HepG2 (cell line): ENCODE results near the gene ABCC3. TPM values are rescaled to one million over a fixed set of nuclear protein-coding genes. Genes with fewer than 3 reads are reported as not detected.

Source experiments
- AGO2 ChIP-seq: fragments of 200-400 bp; formaldehyde crosslinking; optimal IDR thresholded peaks from 2 replicates; pipeline ENCODE3; 2017; ENCODE audit warnings: mild to moderate bottlenecking, low read depth, low read length, moderate library complexity
- ATF7-NPFF ChIP-seq: sonication (generic); formaldehyde crosslinking; IDR thresholded peaks from 2 replicates; pipeline ENCODE4 v1.8.1; 2023; ENCODE audit warnings: mild to moderate bottlenecking, low read depth, missing genetic modification reagents, moderate library complexity
- CENPT ChIP-seq: sonication (generic); formaldehyde crosslinking; IDR thresholded peaks from 2 replicates; pipeline ENCODE4 v1.8.0; 2022; ENCODE audit warnings: low read depth, mild to moderate bottlenecking, moderate library complexity, missing genetic modification reagents
- FOXK2 ChIP-seq: fragments of 450-650 bp; IDR thresholded peaks from 2 replicates; pipeline ENCODE4 v1.6.1; 2016
- HOXA3 ChIP-seq: sonication (generic); formaldehyde crosslinking; IDR thresholded peaks from 2 replicates; pipeline ENCODE4 v1.5.0; 2020; ENCODE audit warnings: missing genetic modification reagents
- MIER3 ChIP-seq: IDR thresholded peaks from 2 replicates; pipeline ENCODE4 v1.6.1; 2016; ENCODE audit warnings: missing compliant biosample characterization, borderline replicate concordance
- NCOA2 ChIP-seq: sonication (generic); formaldehyde crosslinking; IDR thresholded peaks from 2 replicates; pipeline ENCODE4 v1.8.0; 2022; ENCODE audit warnings: inconsistent platforms
- NR2C2 ChIP-seq: sonication (generic); formaldehyde crosslinking; IDR thresholded peaks from 2 replicates; pipeline ENCODE4 v1.4.0; 2020; ENCODE audit warnings: missing genetic modification reagents, mild to moderate bottlenecking, moderate library complexity, borderline replicate concordance
- PITX1 ChIP-seq: sonication (generic); formaldehyde crosslinking; IDR thresholded peaks from 2 replicates; pipeline ENCODE4 v1.5.1; 2020; ENCODE audit warnings: mild to moderate bottlenecking, missing genetic modification reagents
- PRPF4 ChIP-seq: fragments of 200-400 bp; formaldehyde crosslinking; IDR thresholded peaks from 2 replicates; pipeline ENCODE4 v1.6.1; 2016; ENCODE audit warnings: low read length, low read depth; ENCODE audit not compliant: poor library complexity, severe bottlenecking
- REPIN1 ChIP-seq: sonication (generic); formaldehyde crosslinking; IDR thresholded peaks from 2 replicates; pipeline ENCODE4 v1.8.0; 2022; ENCODE audit warnings: missing genetic modification reagents, low read depth, mild to moderate bottlenecking, borderline replicate concordance
- SNAPC2 ChIP-seq: sonication (generic); formaldehyde crosslinking; IDR thresholded peaks from 2 replicates; pipeline ENCODE4 v1.8.1; 2022; ENCODE audit warnings: mild to moderate bottlenecking, missing genetic modification reagents
- YEATS4 ChIP-seq: sonication (generic); formaldehyde crosslinking; IDR thresholded peaks from 2 replicates; pipeline ENCODE4 v1.4.0; 2020; ENCODE audit warnings: missing genetic modification reagents, borderline replicate concordance
- ZBTB20 ChIP-seq: sonication (generic); formaldehyde crosslinking; IDR thresholded peaks from 2 replicates; pipeline ENCODE4 v1.8.1; 2023; ENCODE audit warnings: missing genetic modification reagents, low read depth, mild to moderate bottlenecking, borderline replicate concordance
- ZNF205 ChIP-seq: IDR thresholded peaks from 2 replicates; pipeline ENCODE4 v1.6.1; 2018; ENCODE audit warnings: missing biosample characterization, missing genetic modification reagents
- ZNF382 ChIP-seq: sonication (generic); formaldehyde crosslinking; IDR thresholded peaks from 2 replicates; pipeline ENCODE4 v1.5.0; 2020; ENCODE audit warnings: missing genetic modification reagents, mild to moderate bottlenecking, borderline replicate concordance
- ZNF563 ChIP-seq: sonication (generic); formaldehyde crosslinking; IDR thresholded peaks from 2 replicates; pipeline ENCODE4 v1.8.0; 2022; ENCODE audit warnings: mild to moderate bottlenecking, moderate library complexity, missing genetic modification reagents
- ZNF672 ChIP-seq: sonication (generic); formaldehyde crosslinking; IDR thresholded peaks from 2 replicates; pipeline ENCODE4 v1.8.1; 2022; ENCODE audit warnings: missing genetic modification reagents
- polyA plus RNA-seq, 8 experiments: library from polyadenylated mRNA; depleted of rRNA in 3 of 8; stranded (reverse) in 7 of 8; unstranded in 1 of 8; fragments of >200 nt; fragmentation: Illumina TruSeq in 4 of 8; extraction: Trizol in 4 of 8; gene quantifications; 2 replicates each; pipeline versions ENCODE4 v1.2.1 to v1.2.3, GENCODE V29; 2011 to 2016; ENCODE audit warnings: low read depth in 4 of 8, missing spikeins in 1 of 8, mixed read lengths in 1 of 8; ENCODE audit not compliant: insufficient read depth in 1 of 8
- total RNA-seq, 5 experiments: library from RNA; depleted of rRNA; stranded (reverse); fragments of >200 nt; fragmentation: Illumina TruSeq; extraction: Trizol; gene quantifications; 2 replicates each; pipeline ENCODE4 v1.2.3, GENCODE V29; 2016; ENCODE audit warnings: low read depth in 1 of 5
- TF ChIP-seq, protein P1 (sequence below), 2 experiments: fragments of 450-650 bp in 1 of 2; sonication (generic) in 1 of 2; formaldehyde crosslinking in 1 of 2; IDR thresholded peaks; 2 replicates each; pipeline versions ENCODE4 v1.6.1 to v1.8.0; 2016 to 2022; ENCODE audit warnings: antibody characterized with exemption in 1 of 2, mild to moderate bottlenecking in 1 of 2, missing genetic modification reagents in 1 of 2
- TF ChIP-seq, protein P2 (sequence below): sonication (generic); formaldehyde crosslinking; conservative IDR thresholded peaks from 2 replicates; pipeline ENCODE4 v1.4.0; 2020; ENCODE audit warnings: missing genetic modification reagents

ABCC3 gene
- total and polyA plus RNA-seq, 2 of the 13 experiments (the other 11 are each of a cell fraction or from before 2014, with no cell fraction given): 25.2 to 50.7 TPM

DNA sequence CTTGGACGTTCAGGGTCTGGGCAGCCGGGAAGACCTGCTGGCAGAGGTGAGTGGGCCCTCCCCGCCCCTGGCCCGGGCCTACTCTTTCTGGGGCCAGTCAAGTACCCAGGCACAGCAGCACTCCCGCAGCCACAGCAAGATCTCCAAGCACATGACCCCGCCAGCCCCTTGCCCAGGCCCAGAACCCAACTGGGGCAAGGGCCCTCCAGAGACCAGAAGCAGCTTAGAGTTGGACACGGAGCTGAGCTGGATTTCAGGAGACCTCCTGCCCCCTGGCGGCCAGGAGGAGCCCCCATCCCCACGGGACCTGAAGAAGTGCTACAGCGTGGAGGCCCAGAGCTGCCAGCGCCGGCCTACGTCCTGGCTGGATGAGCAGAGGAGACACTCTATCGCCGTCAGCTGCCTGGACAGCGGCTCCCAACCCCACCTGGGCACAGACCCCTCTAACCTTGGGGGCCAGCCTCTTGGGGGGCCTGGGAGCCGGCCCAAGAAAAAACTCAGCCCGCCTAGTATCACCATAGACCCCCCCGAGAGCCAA is 8.6 kb upstream of the ABCC3 start (continued):
- TF ChIP-seq PRPF4 (no peak), AGO2 (no peak), HOXA3 (peak; percentile 51; the same call in 1 of the 2 replicates), ZBTB20 (CRISPR knock-in tag) (no peak), ZNF382 (CRISPR knock-in tag) (no peak), CENPT (CRISPR knock-in tag) (no peak), SNAPC2 (CRISPR knock-in tag) (no peak), ZNF563 (no peak), FOXK2 (no peak), NCOA2 (CRISPR knock-in tag) (no peak; the same call in 1 of the 2 replicates), NR2C2 (no peak), YEATS4 (peak; percentile 78), PITX1 (peak; percentile 78), ATF7-NPFF (CRISPR knock-in tag) (peak; percentile 65; the same call in 1 of the 2 replicates), MIER3 (CRISPR knock-in tag) (peak; percentile 35; the same call in 1 of the 2 replicates), REPIN1 (peak; percentile 79; the same call in 1 of the 2 replicates), ZNF205 (0 out of 2 replicates have a peak, but pooled peaks have one; percentile 44), ZNF672 (CRISPR knock-in tag) (no peak)
- TF ChIP-seq, protein P1, sequence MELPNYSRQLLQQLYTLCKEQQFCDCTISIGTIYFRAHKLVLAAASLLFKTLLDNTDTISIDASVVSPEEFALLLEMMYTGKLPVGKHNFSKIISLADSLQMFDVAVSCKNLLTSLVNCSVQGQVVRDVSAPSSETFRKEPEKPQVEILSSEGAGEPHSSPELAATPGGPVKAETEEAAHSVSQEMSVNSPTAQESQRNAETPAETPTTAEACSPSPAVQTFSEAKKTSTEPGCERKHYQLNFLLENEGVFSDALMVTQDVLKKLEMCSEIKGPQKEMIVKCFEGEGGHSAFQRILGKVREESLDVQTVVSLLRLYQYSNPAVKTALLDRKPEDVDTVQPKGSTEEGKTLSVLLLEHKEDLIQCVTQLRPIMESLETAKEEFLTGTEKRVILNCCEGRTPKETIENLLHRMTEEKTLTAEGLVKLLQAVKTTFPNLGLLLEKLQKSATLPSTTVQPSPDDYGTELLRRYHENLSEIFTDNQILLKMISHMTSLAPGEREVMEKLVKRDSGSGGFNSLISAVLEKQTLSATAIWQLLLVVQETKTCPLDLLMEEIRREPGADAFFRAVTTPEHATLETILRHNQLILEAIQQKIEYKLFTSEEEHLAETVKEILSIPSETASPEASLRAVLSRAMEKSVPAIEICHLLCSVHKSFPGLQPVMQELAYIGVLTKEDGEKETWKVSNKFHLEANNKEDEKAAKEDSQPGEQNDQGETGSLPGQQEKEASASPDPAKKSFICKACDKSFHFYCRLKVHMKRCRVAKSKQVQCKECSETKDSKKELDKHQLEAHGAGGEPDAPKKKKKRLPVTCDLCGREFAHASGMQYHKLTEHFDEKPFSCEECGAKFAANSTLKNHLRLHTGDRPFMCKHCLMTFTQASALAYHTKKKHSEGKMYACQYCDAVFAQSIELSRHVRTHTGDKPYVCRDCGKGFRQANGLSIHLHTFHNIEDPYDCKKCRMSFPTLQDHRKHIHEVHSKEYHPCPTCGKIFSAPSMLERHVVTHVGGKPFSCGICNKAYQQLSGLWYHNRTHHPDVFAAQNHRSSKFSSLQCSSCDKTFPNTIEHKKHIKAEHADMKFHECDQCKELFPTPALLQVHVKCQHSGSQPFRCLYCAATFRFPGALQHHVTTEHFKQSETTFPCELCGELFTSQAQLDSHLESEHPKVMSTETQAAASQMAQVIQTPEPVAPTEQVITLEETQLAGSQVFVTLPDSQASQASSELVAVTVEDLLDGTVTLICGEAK (IDR thresholded peaks at IDR 0.05): no peak
- TF ChIP-seq, protein P1 (CRISPR knock-in tag; IDR thresholded peaks at IDR 0.05): 0 out of 2 replicates have a peak, but pooled peaks have one; percentile 54
- TF ChIP-seq, protein P2, sequence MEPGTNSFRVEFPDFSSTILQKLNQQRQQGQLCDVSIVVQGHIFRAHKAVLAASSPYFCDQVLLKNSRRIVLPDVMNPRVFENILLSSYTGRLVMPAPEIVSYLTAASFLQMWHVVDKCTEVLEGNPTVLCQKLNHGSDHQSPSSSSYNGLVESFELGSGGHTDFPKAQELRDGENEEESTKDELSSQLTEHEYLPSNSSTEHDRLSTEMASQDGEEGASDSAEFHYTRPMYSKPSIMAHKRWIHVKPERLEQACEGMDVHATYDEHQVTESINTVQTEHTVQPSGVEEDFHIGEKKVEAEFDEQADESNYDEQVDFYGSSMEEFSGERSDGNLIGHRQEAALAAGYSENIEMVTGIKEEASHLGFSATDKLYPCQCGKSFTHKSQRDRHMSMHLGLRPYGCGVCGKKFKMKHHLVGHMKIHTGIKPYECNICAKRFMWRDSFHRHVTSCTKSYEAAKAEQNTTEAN (CRISPR knock-in tag): no peak
